ENCODE data around the gene PDE10A.

GRCh38 chr6:165627366-165627765 lies 35.7 kb downstream of the PDE10A start:
- TF ChIP-seq, protein P1, sequence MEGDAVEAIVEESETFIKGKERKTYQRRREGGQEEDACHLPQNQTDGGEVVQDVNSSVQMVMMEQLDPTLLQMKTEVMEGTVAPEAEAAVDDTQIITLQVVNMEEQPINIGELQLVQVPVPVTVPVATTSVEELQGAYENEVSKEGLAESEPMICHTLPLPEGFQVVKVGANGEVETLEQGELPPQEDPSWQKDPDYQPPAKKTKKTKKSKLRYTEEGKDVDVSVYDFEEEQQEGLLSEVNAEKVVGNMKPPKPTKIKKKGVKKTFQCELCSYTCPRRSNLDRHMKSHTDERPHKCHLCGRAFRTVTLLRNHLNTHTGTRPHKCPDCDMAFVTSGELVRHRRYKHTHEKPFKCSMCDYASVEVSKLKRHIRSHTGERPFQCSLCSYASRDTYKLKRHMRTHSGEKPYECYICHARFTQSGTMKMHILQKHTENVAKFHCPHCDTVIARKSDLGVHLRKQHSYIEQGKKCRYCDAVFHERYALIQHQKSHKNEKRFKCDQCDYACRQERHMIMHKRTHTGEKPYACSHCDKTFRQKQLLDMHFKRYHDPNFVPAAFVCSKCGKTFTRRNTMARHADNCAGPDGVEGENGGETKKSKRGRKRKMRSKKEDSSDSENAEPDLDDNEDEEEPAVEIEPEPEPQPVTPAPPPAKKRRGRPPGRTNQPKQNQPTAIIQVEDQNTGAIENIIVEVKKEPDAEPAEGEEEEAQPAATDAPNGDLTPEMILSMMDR (conservative IDR thresholded peaks at IDR 0.05): no peak
- TF ChIP-seq ZFX (IDR thresholded peaks at IDR 0.05): no peak
